Measurements from ENCODE around the gene PIP5K1B.

Gene PIP5K1B

DNA sequence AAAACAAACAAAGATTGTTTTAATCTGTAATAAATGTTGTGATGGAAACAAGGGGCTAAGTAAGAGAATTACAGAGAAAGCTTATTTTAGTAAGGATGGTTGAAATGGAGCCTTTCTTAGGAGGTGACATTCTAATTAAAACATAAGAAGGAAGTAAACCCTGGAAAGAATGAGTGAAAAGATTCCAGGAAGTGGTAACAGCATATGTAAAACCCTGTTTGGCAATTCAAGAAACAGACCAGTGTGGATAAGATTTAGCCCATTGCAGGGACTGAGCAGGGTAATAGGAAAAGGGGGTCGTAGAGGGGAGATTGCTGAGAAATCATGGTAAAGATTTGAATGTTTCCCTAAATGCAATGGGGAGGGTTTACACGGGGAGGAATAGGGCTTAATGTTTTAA is 21.6 kb upstream of the PIP5K1B start:
- Histone ChIP-seq H3K4me3 (ENCODE audit: insufficient read length, low read depth) (no peak overlapping the region), H3K27me3 (ENCODE audit: insufficient read depth, insufficient read length) (no peaks in the 10 kb centered on the region), H3K9ac (ENCODE audit: insufficient read length, low read depth) (no peak overlapping the region), H3K36me3 (ENCODE audit: insufficient read depth, insufficient read length, low read length) (no peaks in the 10 kb centered on the region), H3K4me1 (ENCODE audit: insufficient read depth, insufficient read length) (no peaks in the 10 kb centered on the region), H3K9me3 (ENCODE audit: insufficient read depth, low read length) (no peaks in the 10 kb centered on the region)
- TF ChIP-seq SUZ12 (IDR thresholded peaks at IDR 0.05; ENCODE audit: extremely low read depth, insufficient read depth, insufficient read length) (no peak), YY1 (IDR thresholded peaks at IDR 0.05; ENCODE audit: insufficient read depth, insufficient read length) (no peak), ZNF274 (IDR thresholded peaks at IDR 0.05; ENCODE audit: low read depth, low read length) (no peak)
- no peak for DNase-seq (ENCODE audit: low read depth, low spot score)

DNA sequence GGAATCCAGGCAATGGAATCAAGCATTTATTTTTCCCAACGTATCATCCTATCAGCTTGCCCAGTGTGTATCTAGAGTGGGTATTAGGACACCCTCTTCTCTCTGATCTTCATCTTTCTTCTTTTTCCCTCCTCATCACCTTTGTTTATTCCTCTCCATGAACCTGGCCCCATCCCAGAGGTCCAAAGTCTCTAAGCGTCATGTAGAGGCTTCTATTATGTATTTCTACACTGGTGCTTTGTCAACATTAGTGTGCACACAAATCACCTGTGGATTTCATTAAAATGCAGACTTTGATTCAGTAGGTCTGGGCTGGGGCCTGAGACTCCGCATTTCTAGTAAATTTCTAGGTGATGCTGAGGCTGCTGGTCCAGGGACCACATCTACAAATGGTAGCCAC is 19.8 kb upstream of the PIP5K1B start:
- no peaks in the 10 kb centered on the region for H3K36me3 ChIP-seq (ENCODE audit: insufficient read depth, insufficient read length, low read length)
- H3K4me3 ChIP-seq (ENCODE audit: insufficient read length, low read depth) = no peak overlapping the region
- no peak for DNase-seq (ENCODE audit: low read depth, low spot score)
- no peak overlapping the region for H3K9ac ChIP-seq (ENCODE audit: insufficient read length, low read depth)
- no peaks in the 10 kb centered on the region for H3K9me3 ChIP-seq (ENCODE audit: insufficient read depth, low read length)
- TF ChIP-seq YY1 (IDR thresholded peaks at IDR 0.05; ENCODE audit: insufficient read depth, insufficient read length) (no peak), ZNF274 (IDR thresholded peaks at IDR 0.05; ENCODE audit: low read depth, low read length) (no peak), SUZ12 (IDR thresholded peaks at IDR 0.05; ENCODE audit: extremely low read depth, insufficient read depth, insufficient read length) (no peak)
- H3K27me3 ChIP-seq (ENCODE audit: insufficient read depth, insufficient read length) = no peaks in the 10 kb centered on the region
- H3K4me1 ChIP-seq (ENCODE audit: insufficient read depth, insufficient read length) = no peaks in the 10 kb centered on the region

DNA sequence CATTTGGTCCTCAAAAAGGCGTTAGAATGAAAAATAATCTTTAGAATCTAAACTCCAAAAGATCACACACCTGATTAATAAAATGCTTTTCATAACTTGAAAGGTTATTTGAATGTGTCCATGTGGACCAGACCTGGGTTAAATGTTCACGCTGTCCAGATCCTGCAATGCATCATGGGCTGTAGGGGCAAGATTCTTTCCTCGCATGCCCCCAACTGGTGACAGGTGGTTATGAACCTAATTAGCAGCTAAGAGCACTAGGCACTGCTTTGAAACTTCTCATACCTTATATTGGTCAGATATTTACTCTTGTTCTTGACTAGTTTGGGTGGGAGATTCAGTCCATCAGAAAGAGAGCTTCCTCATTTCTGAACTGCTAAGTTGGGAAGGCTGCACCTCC is 19.3 kb upstream of the PIP5K1B start:
- H3K9ac ChIP-seq (ENCODE audit: insufficient read length, low read depth) = no peak overlapping the region
- H3K9me3 ChIP-seq (ENCODE audit: insufficient read depth, low read length) = no peaks in the 10 kb centered on the region
- no peaks in the 10 kb centered on the region for H3K4me1 ChIP-seq (ENCODE audit: insufficient read depth, insufficient read length)
- no peak for DNase-seq (ENCODE audit: low read depth, low spot score)
- H3K4me3 ChIP-seq (ENCODE audit: insufficient read length, low read depth) = no peak overlapping the region
- TF ChIP-seq ZNF274 (IDR thresholded peaks at IDR 0.05; ENCODE audit: low read depth, low read length) (no peak), SUZ12 (IDR thresholded peaks at IDR 0.05; ENCODE audit: extremely low read depth, insufficient read depth, insufficient read length) (no peak), YY1 (IDR thresholded peaks at IDR 0.05; ENCODE audit: insufficient read depth, insufficient read length) (no peak)
- no peaks in the 10 kb centered on the region for H3K36me3 ChIP-seq (ENCODE audit: insufficient read depth, insufficient read length, low read length)
- H3K27me3 ChIP-seq (ENCODE audit: insufficient read depth, insufficient read length) = no peaks in the 10 kb centered on the region

DNA sequence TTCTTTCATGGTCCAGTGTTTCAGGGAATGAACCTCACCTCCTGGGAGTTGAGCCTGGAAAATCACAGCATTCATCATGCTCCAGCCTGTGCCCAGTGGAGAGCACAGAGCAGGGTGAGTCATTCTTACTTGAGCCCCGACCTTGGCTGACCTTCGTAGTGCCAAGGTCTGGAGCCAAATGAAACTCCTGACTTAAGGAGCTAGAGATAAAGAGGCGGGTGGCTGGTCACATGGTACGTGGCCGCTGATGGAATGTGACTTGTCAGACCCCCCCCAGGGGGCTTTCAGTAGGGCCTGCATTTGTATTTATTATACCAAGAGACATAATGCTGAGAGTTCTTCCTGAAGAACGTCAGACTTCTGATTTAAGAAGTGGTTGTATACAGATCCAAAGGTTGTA is 15.0 kb upstream of the PIP5K1B start:
- no peaks in the 10 kb centered on the region for H3K27me3 ChIP-seq (ENCODE audit: insufficient read depth, insufficient read length)

DNA sequence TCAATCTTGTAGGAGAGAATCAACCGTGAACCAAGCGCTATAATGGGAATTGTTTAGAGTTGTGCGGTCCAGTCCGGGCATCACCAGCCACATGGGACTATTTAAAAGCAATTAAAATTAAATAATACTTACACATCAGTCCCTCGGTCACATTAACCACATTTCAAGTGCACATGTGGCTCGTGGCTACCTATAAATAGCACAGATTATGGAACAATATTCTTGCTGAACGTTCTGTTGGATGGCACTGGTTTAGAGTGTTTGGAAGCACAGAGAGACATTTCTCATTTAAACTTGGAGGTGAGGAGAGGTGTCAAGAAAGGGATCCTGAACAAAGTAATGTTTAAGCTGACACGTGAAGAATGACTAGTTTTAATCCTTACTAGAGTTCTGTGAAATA is 12.5 kb upstream of the PIP5K1B start:
- no peak for TF ChIP-seq ZNF274 (IDR thresholded peaks at IDR 0.05; ENCODE audit: low read depth, low read length)
- no peak for TF ChIP-seq YY1 (IDR thresholded peaks at IDR 0.05; ENCODE audit: insufficient read depth, insufficient read length)
- no peak for TF ChIP-seq SUZ12 (IDR thresholded peaks at IDR 0.05; ENCODE audit: extremely low read depth, insufficient read depth, insufficient read length)
- Histone ChIP-seq H3K4me3 (ENCODE audit: insufficient read length, low read depth) (no peak overlapping the region), H3K4me1 (ENCODE audit: insufficient read depth, insufficient read length) (no peaks in the 10 kb centered on the region), H3K27me3 (ENCODE audit: insufficient read depth, insufficient read length) (no peaks in the 10 kb centered on the region), H3K9ac (ENCODE audit: insufficient read length, low read depth) (no peak overlapping the region), H3K9me3 (ENCODE audit: insufficient read depth, low read length) (no peaks in the 10 kb centered on the region), H3K36me3 (ENCODE audit: insufficient read depth, insufficient read length, low read length) (no peaks in the 10 kb centered on the region)
- no peak for DNase-seq (ENCODE audit: low read depth, low spot score)

More for the DNA sequence above, 15.0 kb upstream of the PIP5K1B start:
- DNase-seq (ENCODE audit: low read depth, low spot score) = no peak
- Histone ChIP-seq H3K9ac (ENCODE audit: insufficient read length, low read depth) (no peak overlapping the region), H3K4me1 (ENCODE audit: insufficient read depth, insufficient read length) (no peaks in the 10 kb centered on the region), H3K9me3 (ENCODE audit: insufficient read depth, low read length) (no peaks in the 10 kb centered on the region), H3K36me3 (ENCODE audit: insufficient read depth, insufficient read length, low read length) (no peaks in the 10 kb centered on the region), H3K4me3 (ENCODE audit: insufficient read length, low read depth) (no peak overlapping the region)
- TF ChIP-seq SUZ12 (IDR thresholded peaks at IDR 0.05; ENCODE audit: extremely low read depth, insufficient read depth, insufficient read length) (no peak), YY1 (IDR thresholded peaks at IDR 0.05; ENCODE audit: insufficient read depth, insufficient read length) (no peak), ZNF274 (IDR thresholded peaks at IDR 0.05; ENCODE audit: low read depth, low read length) (no peak)

DNA sequence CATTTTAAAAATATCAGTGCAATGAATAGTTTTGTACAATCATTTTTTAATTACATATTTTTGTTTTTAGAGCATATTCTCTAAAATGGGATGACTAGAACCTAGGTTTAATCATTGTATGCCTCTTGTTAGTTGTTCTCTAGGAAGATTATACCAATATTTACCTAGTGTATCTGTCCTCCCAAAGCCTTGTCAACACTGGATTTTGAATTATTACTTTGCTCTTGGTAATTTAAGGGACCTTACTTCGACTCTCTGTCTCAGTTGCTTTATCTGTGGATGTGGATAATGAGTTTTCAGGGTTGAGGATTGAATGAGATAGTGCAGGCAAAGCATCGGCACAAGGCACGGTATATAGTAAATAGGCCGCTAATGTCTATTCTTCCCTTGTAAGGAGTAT is 10.9 kb upstream of the PIP5K1B start:
- no peaks in the 10 kb centered on the region for H3K36me3 ChIP-seq (ENCODE audit: insufficient read depth, insufficient read length, low read length)
- DNase-seq (ENCODE audit: low read depth, low spot score) = no peak
- no peak overlapping the region for H3K4me3 ChIP-seq (ENCODE audit: insufficient read length, low read depth)
- H3K4me1 ChIP-seq (ENCODE audit: insufficient read depth, insufficient read length) = no peaks in the 10 kb centered on the region
- no peak overlapping the region for H3K9ac ChIP-seq (ENCODE audit: insufficient read length, low read depth)
- H3K27me3 ChIP-seq (ENCODE audit: insufficient read depth, insufficient read length) = no peaks in the 10 kb centered on the region
- no peaks in the 10 kb centered on the region for H3K9me3 ChIP-seq (ENCODE audit: insufficient read depth, low read length)
- TF ChIP-seq ZNF274 (IDR thresholded peaks at IDR 0.05; ENCODE audit: low read depth, low read length) (no peak), YY1 (IDR thresholded peaks at IDR 0.05; ENCODE audit: insufficient read depth, insufficient read length) (no peak), SUZ12 (IDR thresholded peaks at IDR 0.05; ENCODE audit: extremely low read depth, insufficient read depth, insufficient read length) (no peak)

DNA sequence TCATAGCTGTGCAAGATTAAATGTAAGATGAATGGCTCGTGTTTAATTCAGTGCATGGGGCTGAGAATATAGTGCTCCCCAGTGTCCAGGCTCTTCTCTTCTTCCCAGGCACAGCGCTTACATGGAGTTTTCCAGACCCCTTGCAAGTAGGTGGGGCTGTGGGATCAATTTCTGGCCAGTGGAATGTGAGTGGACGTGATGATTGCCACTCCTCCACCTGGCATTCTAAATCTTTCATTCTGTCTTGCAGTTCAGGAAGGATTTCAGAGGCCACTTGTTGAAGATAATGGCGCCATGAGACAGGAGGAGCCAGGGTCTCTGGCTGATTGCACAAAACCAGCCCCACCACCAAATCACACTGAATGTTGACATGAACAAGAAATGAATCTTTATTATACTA is 7.2 kb upstream of the PIP5K1B start:
- TF ChIP-seq ZNF274 (IDR thresholded peaks at IDR 0.05; ENCODE audit: low read depth, low read length) (no peak), SUZ12 (IDR thresholded peaks at IDR 0.05; ENCODE audit: extremely low read depth, insufficient read depth, insufficient read length) (no peak), YY1 (IDR thresholded peaks at IDR 0.05; ENCODE audit: insufficient read depth, insufficient read length) (no peak)
- Histone ChIP-seq H3K36me3 (ENCODE audit: insufficient read depth, insufficient read length, low read length) (no peaks in the 10 kb centered on the region), H3K27me3 (ENCODE audit: insufficient read depth, insufficient read length) (no peaks in the 10 kb centered on the region), H3K4me3 (ENCODE audit: insufficient read length, low read depth) (no peak overlapping the region), H3K9me3 (ENCODE audit: insufficient read depth, low read length) (no peaks in the 10 kb centered on the region), H3K4me1 (ENCODE audit: insufficient read depth, insufficient read length) (no peaks in the 10 kb centered on the region), H3K9ac (ENCODE audit: insufficient read length, low read depth) (no peak overlapping the region)
- DNase-seq (ENCODE audit: low read depth, low spot score) = no peak

Measured in NT2/D1 (cell line).